IMR-90 (cell line): ENCODE measurements around the gene NR2C2. TPM values are rescaled to one million over a fixed set of nuclear protein-coding genes. Genes with fewer than 3 reads are reported as not detected.

Source experiments
- ATAC-seq: fragments of 200-7000 bp; cut with Tn5 transposase; 2 replicates; pipeline ENCODE4 v1.9.1; 2020; ENCODE audit warnings: low read depth, mild to moderate bottlenecking, moderate library complexity
- BruUV-seq: library from RNA; stranded (reverse); fragments of 400-500 nt; replicated peaks from 2 replicates; lab custom pipeline; 2021; lab: Mats Ljungman, UMichigan
- CTCF ChIA-PET: fragments of 300-600 bp; formaldehyde crosslinking; extraction: SDS; loops from one replicate; lab custom pipeline; 2021; ENCODE audit warnings: antibody characterized with exemption; lab: Yijun Ruan, JAX
- POLR2A ChIA-PET: fragments of 300-600 bp; sonication (Branson Sonifier 250); formaldehyde crosslinking; loops from one replicate; lab custom pipeline; 2022; ENCODE audit warnings: antibody characterized with exemption; ENCODE audit not compliant: unreplicated experiment; lab: Charles Lee
- DNase-seq: peaks from one replicate; pipeline ENCODE4 v3.0.0; 2013
- H2AFZ ChIP-seq: replicated peaks from 2 replicates; pipeline ENCODE3; 2013; ENCODE audit warnings: low read length, mild to moderate bottlenecking; ENCODE audit not compliant: poor library complexity
- H2AK5ac ChIP-seq: 2 replicates; pipeline ENCODE4 v1.6.1; 2013; ENCODE audit warnings: low read depth, low read length, inconsistent platforms
- H2AK9ac ChIP-seq: replicated peaks from 2 replicates; pipeline ENCODE3; 2013; ENCODE audit warnings: mild to moderate bottlenecking, low read depth, low read length, moderate library complexity; ENCODE audit not compliant: poor library complexity
- H2BK120ac ChIP-seq: 2 replicates; pipeline ENCODE4 v1.6.1; 2013; ENCODE audit warnings: low read depth, low read length, inconsistent platforms
- H2BK15ac ChIP-seq: 3 replicates; pipeline ENCODE4 v1.6.1; 2013; ENCODE audit warnings: low read depth, low read length, inconsistent platforms
- H2BK20ac ChIP-seq: 2 replicates; pipeline ENCODE4 v1.6.1; 2013; ENCODE audit warnings: low read depth, mild to moderate bottlenecking, inconsistent platforms, low read length, moderate library complexity
- H2BK5ac ChIP-seq: 2 replicates; pipeline ENCODE4 v1.6.1; 2013; ENCODE audit warnings: mild to moderate bottlenecking, low read depth, low read length, inconsistent platforms; ENCODE audit not compliant: poor library complexity, severe bottlenecking
- H3K14ac ChIP-seq: replicated peaks from 2 replicates; pipeline ENCODE4 v1.6.1; 2013; ENCODE audit warnings: low read depth, low read length, inconsistent platforms
- H3K18ac ChIP-seq: 2 replicates; pipeline ENCODE4 v1.6.1; 2013; ENCODE audit warnings: low read depth, low read length, control low read depth
- H3K23ac ChIP-seq: 2 replicates; pipeline ENCODE4 v1.6.1; 2013; ENCODE audit warnings: low read depth, low read length, inconsistent platforms
- H3K27ac ChIP-seq: 2 replicates; pipeline ENCODE4 v1.5.1; 2013; ENCODE audit warnings: mild to moderate bottlenecking, control low read depth, low read length; ENCODE audit not compliant: insufficient read depth
- H3K27me3 ChIP-seq: 2 replicates; pipeline ENCODE4 v1.6.1; 2013; ENCODE audit warnings: low read length; ENCODE audit not compliant: control insufficient read depth, insufficient read depth
- H3K36me3 ChIP-seq: 2 replicates; pipeline ENCODE4 v1.6.1; 2013; ENCODE audit warnings: low read length, mixed read lengths; ENCODE audit not compliant: control insufficient read depth, insufficient read depth
- H3K4ac ChIP-seq: 2 replicates; pipeline ENCODE4 v1.6.1; 2013; ENCODE audit warnings: low read depth, low read length, inconsistent platforms
- H3K4me1 ChIP-seq: 2 replicates; pipeline ENCODE4 v1.6.1; 2013; ENCODE audit warnings: low read length, mixed read lengths; ENCODE audit not compliant: control insufficient read depth, insufficient read depth
- H3K4me2 ChIP-seq: 2 replicates; pipeline ENCODE4 v1.6.1; 2013; ENCODE audit warnings: low read depth, mild to moderate bottlenecking, control low read depth, low read length, moderate library complexity
- H3K4me3 ChIP-seq: 2 replicates; pipeline ENCODE4 v1.5.1; 2013; ENCODE audit warnings: low read depth, mild to moderate bottlenecking, control low read depth, low read length, moderate library complexity; ENCODE audit not compliant: insufficient read depth
- H3K56ac ChIP-seq: 2 replicates; pipeline ENCODE4 v1.6.1; 2013; ENCODE audit warnings: low read length, inconsistent platforms; ENCODE audit not compliant: insufficient read depth; ENCODE audit errors: extremely low read depth
- H3K79me1 ChIP-seq, 2 experiments: 2 replicates each; pipeline ENCODE4 v1.6.1; 2013; ENCODE audit warnings: low read length in 2 of 2, inconsistent platforms in 1 of 2, low read depth in 1 of 2
- H3K9ac ChIP-seq: 2 replicates; pipeline ENCODE4 v1.6.1; 2013; ENCODE audit warnings: low read depth, low read length, control low read depth
- H3K9me1 ChIP-seq: 2 replicates; pipeline ENCODE4 v1.6.1; 2013; ENCODE audit warnings: low read length, inconsistent platforms; ENCODE audit not compliant: insufficient read depth
- H3K9me3 ChIP-seq: 2 replicates; pipeline ENCODE4 v1.6.1; 2013; ENCODE audit warnings: low read length; ENCODE audit not compliant: control insufficient read depth, insufficient read depth
- H4K20me1 ChIP-seq: 2 replicates; pipeline ENCODE4 v1.6.1; 2013; ENCODE audit warnings: low read length, inconsistent platforms; ENCODE audit not compliant: insufficient read depth
- H4K5ac ChIP-seq: 2 replicates; pipeline ENCODE4 v1.6.1; 2013; ENCODE audit warnings: mild to moderate bottlenecking, low read depth, low read length, control low read depth
- H4K8ac ChIP-seq, 2 experiments: 2 replicates each; pipeline ENCODE4 v1.6.1; 2013; ENCODE audit warnings: low read depth in 2 of 2, low read length in 2 of 2, control low read depth in 1 of 2, inconsistent platforms in 1 of 2
- H4K91ac ChIP-seq: 2 replicates; pipeline ENCODE4 v1.6.1; 2013; ENCODE audit warnings: low read depth, low read length, inconsistent platforms; ENCODE audit not compliant: insufficient read depth
- CEBPB ChIP-seq: IDR thresholded peaks from 2 replicates; pipeline ENCODE4 v1.6.1; 2012; ENCODE audit warnings: low read depth, low read length, improper control_type of control experiment
- CHD1 ChIP-seq: IDR thresholded peaks from 2 replicates; pipeline ENCODE4 v1.6.1; 2012; ENCODE audit warnings: low read depth, low read length, improper control_type of control experiment
- CTCF ChIP-seq: conservative IDR thresholded peaks from 2 replicates; pipeline ENCODE4 v1.5.1; 2012; ENCODE audit warnings: mild to moderate bottlenecking, low read depth, low read length, improper control_type of control experiment
- FOS ChIP-seq: fragments of 150-350 bp; IDR thresholded peaks from 2 replicates; pipeline ENCODE4 v1.6.1; 2016; ENCODE audit warnings: low read depth, low read length
- MAZ ChIP-seq: IDR thresholded peaks from 2 replicates; pipeline ENCODE4 v1.6.1; 2012; ENCODE audit warnings: low read depth, mild to moderate bottlenecking, low read length, improper control_type of control experiment, moderate library complexity, borderline replicate concordance
- MXI1 ChIP-seq: IDR thresholded peaks from 2 replicates; pipeline ENCODE4 v1.6.1; 2012; ENCODE audit warnings: low read depth, mild to moderate bottlenecking, low read length, moderate library complexity, borderline replicate concordance
- NFE2L2 ChIP-seq: fragments of 150-350 bp; IDR thresholded peaks from 2 replicates; pipeline ENCODE4 v1.6.1; 2016; ENCODE audit warnings: low read depth, mild to moderate bottlenecking, low read length
- POLR2A ChIP-seq: IDR thresholded peaks from 2 replicates; pipeline ENCODE4 v1.6.1; 2012; ENCODE audit warnings: mild to moderate bottlenecking, low read depth, low read length
- RAD21 ChIP-seq: IDR thresholded peaks from 2 replicates; pipeline ENCODE4 v1.6.1; 2012; ENCODE audit warnings: low read length, improper control_type of control experiment
- RCOR1 ChIP-seq: IDR thresholded peaks from 2 replicates; pipeline ENCODE4 v1.6.1; 2012; ENCODE audit warnings: mild to moderate bottlenecking, low read length, improper control_type of control experiment; ENCODE audit not compliant: insufficient replicate concordance
- RFX5 ChIP-seq: IDR thresholded peaks from 2 replicates; pipeline ENCODE4 v1.8.0; 2012; ENCODE audit warnings: low read depth, mild to moderate bottlenecking, low read length, moderate library complexity
- SMC3 ChIP-seq: fragments of 150-350 bp; IDR thresholded peaks from 2 replicates; pipeline ENCODE4 v1.6.1; 2016; ENCODE audit warnings: low read depth, mild to moderate bottlenecking, antibody characterized with exemption, low read length, moderate library complexity
- USF2 ChIP-seq: fragments of 150-350 bp; IDR thresholded peaks from 2 replicates; pipeline ENCODE4 v1.6.1; 2017; ENCODE audit warnings: mild to moderate bottlenecking, antibody characterized with exemption, low read length, low read depth
- WGBS, 2 experiments: methylation state at CpG; one replicate each; pipeline versions ENCODE4 v1.1.5 to v1.1.7; 2013; ENCODE audit warnings: missing lambda C conversion rate in 2 of 2; ENCODE audit not compliant: insufficient read length in 1 of 2; ENCODE audit errors: extremely low coverage in 2 of 2; 5-methylcytosine and 5-hydroxymethylcytosine counted together
- dilution Hi-C: fragments of 300-500 bp; cut with HindIII; formaldehyde crosslinking; loops from one replicate; pipeline ENCODE4 v1.14.3; 2018; ENCODE audit warnings: low sequenced_read_pairs; ENCODE audit not compliant: unreplicated experiment
- in situ Hi-C: fragments of 300-500 bp; cut with MboI; formaldehyde crosslinking; loops from 3 replicates; pipeline ENCODE4 v1.14.3; 2019; ENCODE audit warnings: low sequenced_read_pairs, inconsistent platforms, mixed read lengths
- intact Hi-C: fragments of 100-400 bp; cut with micrococcal nuclease; formaldehyde crosslinking; loops from 2 replicates; pipeline ENCODE4 v1.10.0; 2022
- polyA plus RNA-seq, 3 experiments: library from polyadenylated mRNA; depleted of rRNA; stranded (reverse); fragments of >200 nt; gene quantifications; 2 replicates each; pipeline ENCODE4 v1.2.3, GENCODE V29; 2012; ENCODE audit warnings: low replicate concordance in 1 of 3
- total RNA-seq: library from RNA; depleted of rRNA; stranded (reverse); fragments of >200 nt; gene quantifications from 2 replicates; pipeline ENCODE4 v1.2.3, GENCODE V29; 2012

The NR2C2 gene
- total and polyA plus RNA-seq, 2 of the 4 experiments (the other 2 are of a cell fraction), result 10.4 to 13.8 TPM

- Histone ChIP-seq H3K4me1 (no peaks in the 10 kb centered on the region), H2AFZ (no peak overlapping the region), H3K14ac (no peak overlapping the region), H2BK20ac (no peak overlapping the region), H2BK15ac (no peak overlapping the region), H4K5ac (no peak overlapping the region), H2AK9ac (no peak overlapping the region), H2AK5ac (no peak overlapping the region), H3K9me3 (no peaks in the 10 kb centered on the region), H4K8ac (no peak overlapping the region), H3K4ac (no peak overlapping the region), H4K20me1 (peaks cover 7% of the 10 kb centered on the region; the same call in 1 of the 2 replicates), H3K18ac (no peak overlapping the region), H2BK5ac (no peak overlapping the region), H3K27me3 (no peaks in the 10 kb centered on the region), H3K4me3 (no peak overlapping the region), H3K27ac (no peak overlapping the region), H3K4me2 (no peak overlapping the region), H3K56ac (no peak overlapping the region), H3K23ac (no peak overlapping the region), H3K9me1 (0 out of 2 replicates have a peak, but pooled peaks cover 3% of the 10 kb centered on the region), H4K91ac (no peak overlapping the region), H3K36me3 (peaks cover 3% of the 10 kb centered on the region; the same call in 1 of the 2 replicates), H3K79me1 (peaks cover 33 to 39% of the 10 kb centered on the region in 2 experiments), H3K9ac (no peak overlapping the region), H2BK120ac (no peak overlapping the region)
- DNase-seq (no peak), ATAC-seq (no peak)
- in situ Hi-C loops, result no loop called here
- intact Hi-C loops, result no loop called here
- ChIA-PET POLR2A (no interaction called here), CTCF (no interaction called here)
- no TSS peak for BruUV-seq
- WGBS, 2 experiments, result no CpG with 5 or more reads among the region's 1 CpG
- dilution Hi-C loops, result no loop called here
- no peak for TF ChIP-seq MXI1
- no peak for TF ChIP-seq FOS
- no peak for TF ChIP-seq POLR2A
- TF ChIP-seq CTCF, result no peak
- no peak for TF ChIP-seq USF2
- TF ChIP-seq MAZ, result no peak
- TF ChIP-seq CEBPB, result no peak
- no peak for TF ChIP-seq RCOR1
- TF ChIP-seq RAD21, result no peak
- no peak for TF ChIP-seq RFX5
- TF ChIP-seq NFE2L2, result no peak
- no peak for TF ChIP-seq SMC3
- TF ChIP-seq CHD1, result no peak
Observed at GRCh38 chr3:14967285-14967684, 19.9 kb downstream of the NR2C2 start.
